ENCODE results near the gene NKPD1. TPM values are rescaled to one million over a fixed set of nuclear protein-coding genes. Genes with fewer than 3 reads are reported as not detected.

The NKPD1 gene
- total and polyA plus RNA-seq, 2 experiments from 2014 or later, result 0.24 to 1.3 TPM

DNA sequence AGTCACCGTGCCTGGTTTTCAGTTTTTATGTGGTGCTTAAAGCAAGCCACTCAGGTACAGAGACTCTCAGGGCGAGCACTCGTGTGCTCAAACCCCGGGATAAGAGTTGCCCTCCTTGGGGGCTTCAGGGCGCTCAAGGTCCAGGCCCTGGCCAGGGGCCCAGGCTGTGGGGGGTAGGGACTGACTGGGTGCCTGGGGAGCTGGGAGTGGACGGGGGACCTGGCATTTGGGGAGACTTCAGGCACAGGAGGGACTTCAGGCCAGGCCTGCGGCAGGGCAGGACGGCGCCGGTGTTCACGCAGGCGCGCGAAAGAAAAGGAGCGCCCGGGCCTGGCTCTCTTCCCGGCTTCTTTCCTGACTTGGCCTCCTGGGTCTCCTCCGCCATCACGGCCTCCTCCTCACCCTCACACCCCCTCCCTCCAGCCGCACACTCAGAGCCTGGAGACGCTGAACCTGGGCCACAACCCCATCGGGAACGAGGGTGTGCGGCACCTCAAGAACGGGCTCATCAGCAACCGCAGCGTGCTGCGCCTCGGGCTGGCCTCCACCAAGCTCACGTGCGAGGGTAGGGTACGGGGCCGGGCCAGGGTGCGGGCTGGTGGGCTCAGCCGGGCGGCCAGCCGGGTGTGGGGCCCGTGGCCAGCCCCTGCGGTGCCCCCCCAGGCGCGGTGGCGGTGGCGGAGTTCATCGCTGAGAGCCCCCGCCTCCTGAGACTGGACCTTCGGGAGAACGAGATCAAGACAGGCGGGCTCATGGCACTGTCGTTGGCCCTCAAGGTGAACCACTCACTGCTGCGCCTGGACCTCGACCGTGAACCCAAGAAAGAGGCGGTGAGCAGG, 16.1 kb downstream of the NKPD1 start:
- Histone ChIP-seq H3K9me2 (ENCODE audit: insufficient read depth) (no peaks in the 10 kb centered on the region), H3K36me3 (ENCODE audit: insufficient read depth) (no peaks in the 10 kb centered on the region), H2AFZ (no peak overlapping the region), H3K4me1 (ENCODE audit: insufficient read depth) (no peaks in the 10 kb centered on the region), H3K27ac (ENCODE audit: low read depth) (no peak overlapping the region), H4K20me1 (replicated peaks; ENCODE audit: insufficient read depth) (peaks cover 3% of the 10 kb centered on the region), H3K79me2 (replicated peaks; ENCODE audit: insufficient read depth) (no peaks in the 10 kb centered on the region), H3K4me2 (no peak overlapping the region), H3K27me3 (ENCODE audit: insufficient read depth) (no peaks in the 10 kb centered on the region), H3K4me3 (no peak overlapping the region), H3F3A (replicated peaks; ENCODE audit: low read depth) (0 out of 2 replicates have a peak, but pooled peaks cover 3% of the 10 kb centered on the region)
- Mint-ChIP-seq H3K4me1 (no peaks in the 10 kb centered on the region; the same call in 2 of the 3 replicates), H3K4me3 (no peak overlapping the region), H3K27me3 (ENCODE audit: insufficient read depth, low read depth, poor library complexity) (peaks cover 23% of the 10 kb centered on the region), H3K27ac (no peak overlapping the region), H3K9me3 (no peaks in the 10 kb centered on the region; the same call in 2 of the 3 replicates), H3K36me3 (ENCODE audit: low read depth) (peaks cover 21% of the 10 kb centered on the region)
- no peak for ATAC-seq
- no peak for TF ChIP-seq CREB1 (CRISPR knock-in tag; IDR thresholded peaks at IDR 0.05; ENCODE audit: low read depth)
- TF ChIP-seq EZH2 (IDR thresholded peaks at IDR 0.05; ENCODE audit: low read depth, unreplicated experiment), result no peak
- TF ChIP-seq, protein P1, sequence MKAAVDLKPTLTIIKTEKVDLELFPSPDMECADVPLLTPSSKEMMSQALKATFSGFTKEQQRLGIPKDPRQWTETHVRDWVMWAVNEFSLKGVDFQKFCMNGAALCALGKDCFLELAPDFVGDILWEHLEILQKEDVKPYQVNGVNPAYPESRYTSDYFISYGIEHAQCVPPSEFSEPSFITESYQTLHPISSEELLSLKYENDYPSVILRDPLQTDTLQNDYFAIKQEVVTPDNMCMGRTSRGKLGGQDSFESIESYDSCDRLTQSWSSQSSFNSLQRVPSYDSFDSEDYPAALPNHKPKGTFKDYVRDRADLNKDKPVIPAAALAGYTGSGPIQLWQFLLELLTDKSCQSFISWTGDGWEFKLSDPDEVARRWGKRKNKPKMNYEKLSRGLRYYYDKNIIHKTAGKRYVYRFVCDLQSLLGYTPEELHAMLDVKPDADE (IDR thresholded peaks at IDR 0.05), result no peak
- TF ChIP-seq, protein P2, sequence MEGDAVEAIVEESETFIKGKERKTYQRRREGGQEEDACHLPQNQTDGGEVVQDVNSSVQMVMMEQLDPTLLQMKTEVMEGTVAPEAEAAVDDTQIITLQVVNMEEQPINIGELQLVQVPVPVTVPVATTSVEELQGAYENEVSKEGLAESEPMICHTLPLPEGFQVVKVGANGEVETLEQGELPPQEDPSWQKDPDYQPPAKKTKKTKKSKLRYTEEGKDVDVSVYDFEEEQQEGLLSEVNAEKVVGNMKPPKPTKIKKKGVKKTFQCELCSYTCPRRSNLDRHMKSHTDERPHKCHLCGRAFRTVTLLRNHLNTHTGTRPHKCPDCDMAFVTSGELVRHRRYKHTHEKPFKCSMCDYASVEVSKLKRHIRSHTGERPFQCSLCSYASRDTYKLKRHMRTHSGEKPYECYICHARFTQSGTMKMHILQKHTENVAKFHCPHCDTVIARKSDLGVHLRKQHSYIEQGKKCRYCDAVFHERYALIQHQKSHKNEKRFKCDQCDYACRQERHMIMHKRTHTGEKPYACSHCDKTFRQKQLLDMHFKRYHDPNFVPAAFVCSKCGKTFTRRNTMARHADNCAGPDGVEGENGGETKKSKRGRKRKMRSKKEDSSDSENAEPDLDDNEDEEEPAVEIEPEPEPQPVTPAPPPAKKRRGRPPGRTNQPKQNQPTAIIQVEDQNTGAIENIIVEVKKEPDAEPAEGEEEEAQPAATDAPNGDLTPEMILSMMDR (conservative IDR thresholded peaks at IDR 0.05; ENCODE audit: low read depth in 2 of 2), result no peak
- no peak for TF ChIP-seq NANOG (IDR thresholded peaks at IDR 0.05; ENCODE audit: borderline replicate concordance)
- no peak for TF ChIP-seq STAT1 (IDR thresholded peaks at IDR 0.05; ENCODE audit: unreplicated experiment)
- TF ChIP-seq POLR2AphosphoS5 (IDR thresholded peaks at IDR 0.05; ENCODE audit: low read depth), result no peak
- no peak for TF ChIP-seq EZH2phosphoT487 (IDR thresholded peaks at IDR 0.05; ENCODE audit: unreplicated experiment)
- no peak for TF ChIP-seq ZNF331 (CRISPR knock-in tag; IDR thresholded peaks at IDR 0.05; ENCODE audit: low read depth)
- no peak for TF ChIP-seq JUNB (IDR thresholded peaks at IDR 0.05; ENCODE audit: unreplicated experiment)
- TF ChIP-seq, protein P3, sequence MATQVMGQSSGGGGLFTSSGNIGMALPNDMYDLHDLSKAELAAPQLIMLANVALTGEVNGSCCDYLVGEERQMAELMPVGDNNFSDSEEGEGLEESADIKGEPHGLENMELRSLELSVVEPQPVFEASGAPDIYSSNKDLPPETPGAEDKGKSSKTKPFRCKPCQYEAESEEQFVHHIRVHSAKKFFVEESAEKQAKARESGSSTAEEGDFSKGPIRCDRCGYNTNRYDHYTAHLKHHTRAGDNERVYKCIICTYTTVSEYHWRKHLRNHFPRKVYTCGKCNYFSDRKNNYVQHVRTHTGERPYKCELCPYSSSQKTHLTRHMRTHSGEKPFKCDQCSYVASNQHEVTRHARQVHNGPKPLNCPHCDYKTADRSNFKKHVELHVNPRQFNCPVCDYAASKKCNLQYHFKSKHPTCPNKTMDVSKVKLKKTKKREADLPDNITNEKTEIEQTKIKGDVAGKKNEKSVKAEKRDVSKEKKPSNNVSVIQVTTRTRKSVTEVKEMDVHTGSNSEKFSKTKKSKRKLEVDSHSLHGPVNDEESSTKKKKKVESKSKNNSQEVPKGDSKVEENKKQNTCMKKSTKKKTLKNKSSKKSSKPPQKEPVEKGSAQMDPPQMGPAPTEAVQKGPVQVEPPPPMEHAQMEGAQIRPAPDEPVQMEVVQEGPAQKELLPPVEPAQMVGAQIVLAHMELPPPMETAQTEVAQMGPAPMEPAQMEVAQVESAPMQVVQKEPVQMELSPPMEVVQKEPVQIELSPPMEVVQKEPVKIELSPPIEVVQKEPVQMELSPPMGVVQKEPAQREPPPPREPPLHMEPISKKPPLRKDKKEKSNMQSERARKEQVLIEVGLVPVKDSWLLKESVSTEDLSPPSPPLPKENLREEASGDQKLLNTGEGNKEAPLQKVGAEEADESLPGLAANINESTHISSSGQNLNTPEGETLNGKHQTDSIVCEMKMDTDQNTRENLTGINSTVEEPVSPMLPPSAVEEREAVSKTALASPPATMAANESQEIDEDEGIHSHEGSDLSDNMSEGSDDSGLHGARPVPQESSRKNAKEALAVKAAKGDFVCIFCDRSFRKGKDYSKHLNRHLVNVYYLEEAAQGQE (IDR thresholded peaks at IDR 0.05; ENCODE audit: unreplicated experiment), result no peak
- TF ChIP-seq, protein P4, sequence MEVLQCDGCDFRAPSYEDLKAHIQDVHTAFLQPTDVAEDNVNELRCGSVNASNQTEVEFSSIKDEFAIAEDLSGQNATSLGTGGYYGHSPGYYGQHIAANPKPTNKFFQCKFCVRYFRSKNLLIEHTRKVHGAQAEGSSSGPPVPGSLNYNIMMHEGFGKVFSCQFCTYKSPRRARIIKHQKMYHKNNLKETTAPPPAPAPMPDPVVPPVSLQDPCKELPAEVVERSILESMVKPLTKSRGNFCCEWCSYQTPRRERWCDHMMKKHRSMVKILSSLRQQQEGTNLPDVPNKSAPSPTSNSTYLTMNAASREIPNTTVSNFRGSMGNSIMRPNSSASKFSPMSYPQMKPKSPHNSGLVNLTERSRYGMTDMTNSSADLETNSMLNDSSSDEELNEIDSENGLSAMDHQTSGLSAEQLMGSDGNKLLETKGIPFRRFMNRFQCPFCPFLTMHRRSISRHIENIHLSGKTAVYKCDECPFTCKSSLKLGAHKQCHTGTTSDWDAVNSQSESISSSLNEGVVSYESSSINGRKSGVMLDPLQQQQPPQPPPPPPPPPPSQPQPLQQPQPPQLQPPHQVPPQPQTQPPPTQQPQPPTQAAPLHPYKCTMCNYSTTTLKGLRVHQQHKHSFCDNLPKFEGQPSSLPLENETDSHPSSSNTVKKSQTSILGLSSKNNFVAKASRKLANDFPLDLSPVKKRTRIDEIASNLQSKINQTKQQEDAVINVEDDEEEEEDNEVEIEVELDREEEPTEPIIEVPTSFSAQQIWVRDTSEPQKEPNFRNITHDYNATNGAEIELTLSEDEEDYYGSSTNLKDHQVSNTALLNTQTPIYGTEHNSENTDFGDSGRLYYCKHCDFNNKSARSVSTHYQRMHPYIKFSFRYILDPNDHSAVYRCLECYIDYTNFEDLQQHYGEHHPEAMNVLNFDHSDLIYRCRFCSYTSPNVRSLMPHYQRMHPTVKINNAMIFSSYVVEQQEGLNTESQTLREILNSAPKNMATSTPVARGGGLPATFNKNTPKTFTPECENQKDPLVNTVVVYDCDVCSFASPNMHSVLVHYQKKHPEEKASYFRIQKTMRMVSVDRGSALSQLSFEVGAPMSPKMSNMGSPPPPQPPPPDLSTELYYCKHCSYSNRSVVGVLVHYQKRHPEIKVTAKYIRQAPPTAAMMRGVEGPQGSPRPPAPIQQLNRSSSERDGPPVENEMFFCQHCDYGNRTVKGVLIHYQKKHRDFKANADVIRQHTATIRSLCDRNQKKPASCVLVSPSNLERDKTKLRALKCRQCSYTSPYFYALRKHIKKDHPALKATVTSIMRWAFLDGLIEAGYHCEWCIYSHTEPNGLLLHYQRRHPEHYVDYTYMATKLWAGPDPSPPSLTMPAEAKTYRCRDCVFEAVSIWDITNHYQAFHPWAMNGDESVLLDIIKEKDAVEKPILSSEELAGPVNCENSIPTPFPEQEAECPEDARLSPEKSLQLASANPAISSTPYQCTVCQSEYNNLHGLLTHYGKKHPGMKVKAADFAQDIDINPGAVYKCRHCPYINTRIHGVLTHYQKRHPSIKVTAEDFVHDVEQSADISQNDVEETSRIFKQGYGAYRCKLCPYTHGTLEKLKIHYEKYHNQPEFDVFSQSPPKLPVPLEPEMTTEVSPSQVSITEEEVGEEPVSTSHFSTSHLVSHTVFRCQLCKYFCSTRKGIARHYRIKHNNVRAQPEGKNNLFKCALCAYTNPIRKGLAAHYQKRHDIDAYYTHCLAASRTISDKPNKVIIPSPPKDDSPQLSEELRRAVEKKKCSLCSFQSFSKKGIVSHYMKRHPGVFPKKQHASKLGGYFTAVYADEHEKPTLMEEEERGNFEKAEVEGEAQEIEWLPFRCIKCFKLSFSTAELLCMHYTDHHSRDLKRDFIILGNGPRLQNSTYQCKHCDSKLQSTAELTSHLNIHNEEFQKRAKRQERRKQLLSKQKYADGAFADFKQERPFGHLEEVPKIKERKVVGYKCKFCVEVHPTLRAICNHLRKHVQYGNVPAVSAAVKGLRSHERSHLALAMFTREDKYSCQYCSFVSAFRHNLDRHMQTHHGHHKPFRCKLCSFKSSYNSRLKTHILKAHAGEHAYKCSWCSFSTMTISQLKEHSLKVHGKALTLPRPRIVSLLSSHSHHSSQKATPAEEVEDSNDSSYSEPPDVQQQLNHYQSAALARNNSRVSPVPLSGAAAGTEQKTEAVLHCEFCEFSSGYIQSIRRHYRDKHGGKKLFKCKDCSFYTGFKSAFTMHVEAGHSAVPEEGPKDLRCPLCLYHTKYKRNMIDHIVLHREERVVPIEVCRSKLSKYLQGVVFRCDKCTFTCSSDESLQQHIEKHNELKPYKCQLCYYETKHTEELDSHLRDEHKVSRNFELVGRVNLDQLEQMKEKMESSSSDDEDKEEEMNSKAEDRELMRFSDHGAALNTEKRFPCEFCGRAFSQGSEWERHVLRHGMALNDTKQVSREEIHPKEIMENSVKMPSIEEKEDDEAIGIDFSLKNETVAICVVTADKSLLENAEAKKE (CRISPR knock-in tag; IDR thresholded peaks at IDR 0.05), result no peak
- no peak for TF ChIP-seq ZNF114 (CRISPR knock-in tag; IDR thresholded peaks at IDR 0.05)
- DNase-seq (ENCODE audit: low spot score), result no peak
